ENCODE data around the gene PRG2.
"Not testable (repeated sequence)": the region's sequence is repeated elsewhere in the genome, so short reads cannot be mapped to it uniquely, and the experiment has no call there.

PRG2 gene

DNA sequence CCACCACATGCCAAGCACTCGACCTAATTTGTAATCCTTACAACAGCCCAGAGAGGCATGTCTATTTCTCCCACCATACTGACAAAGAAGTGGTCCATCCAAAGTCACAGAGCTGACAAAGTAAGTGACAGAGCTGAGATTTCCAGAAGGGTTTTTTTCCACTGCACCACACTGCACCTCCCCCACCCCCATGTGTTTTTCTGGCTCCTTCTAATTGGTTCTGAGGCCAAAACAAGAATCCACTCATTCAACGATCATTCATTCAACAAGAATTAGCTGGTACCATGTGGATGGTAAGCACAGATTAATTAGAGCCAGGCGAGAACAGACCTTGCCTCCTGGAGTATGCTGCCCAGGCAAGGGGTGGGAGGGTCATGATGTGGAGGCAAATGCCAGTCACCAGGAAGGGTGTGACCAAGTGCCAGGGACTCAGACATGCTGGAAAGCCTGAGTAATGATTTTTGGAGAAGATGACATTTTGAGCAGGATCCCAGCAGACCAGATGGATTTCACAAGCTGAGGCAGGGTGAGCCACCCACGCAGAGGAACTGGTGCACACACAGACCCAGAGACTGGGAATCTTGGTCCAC, 14.9 kb upstream of the PRG2 start:
- no peak for DNase-seq (ENCODE audit: low read depth)
- H3K4me3 ChIP-seq (ENCODE audit: control insufficient read depth, low read depth, low read length) = no peak overlapping the region
- TF ChIP-seq, protein P1, sequence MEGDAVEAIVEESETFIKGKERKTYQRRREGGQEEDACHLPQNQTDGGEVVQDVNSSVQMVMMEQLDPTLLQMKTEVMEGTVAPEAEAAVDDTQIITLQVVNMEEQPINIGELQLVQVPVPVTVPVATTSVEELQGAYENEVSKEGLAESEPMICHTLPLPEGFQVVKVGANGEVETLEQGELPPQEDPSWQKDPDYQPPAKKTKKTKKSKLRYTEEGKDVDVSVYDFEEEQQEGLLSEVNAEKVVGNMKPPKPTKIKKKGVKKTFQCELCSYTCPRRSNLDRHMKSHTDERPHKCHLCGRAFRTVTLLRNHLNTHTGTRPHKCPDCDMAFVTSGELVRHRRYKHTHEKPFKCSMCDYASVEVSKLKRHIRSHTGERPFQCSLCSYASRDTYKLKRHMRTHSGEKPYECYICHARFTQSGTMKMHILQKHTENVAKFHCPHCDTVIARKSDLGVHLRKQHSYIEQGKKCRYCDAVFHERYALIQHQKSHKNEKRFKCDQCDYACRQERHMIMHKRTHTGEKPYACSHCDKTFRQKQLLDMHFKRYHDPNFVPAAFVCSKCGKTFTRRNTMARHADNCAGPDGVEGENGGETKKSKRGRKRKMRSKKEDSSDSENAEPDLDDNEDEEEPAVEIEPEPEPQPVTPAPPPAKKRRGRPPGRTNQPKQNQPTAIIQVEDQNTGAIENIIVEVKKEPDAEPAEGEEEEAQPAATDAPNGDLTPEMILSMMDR (IDR thresholded peaks at IDR 0.05; ENCODE audit: control insufficient read depth, insufficient read depth, low read depth, low read length, missing control alignments) = no peak

DNA sequence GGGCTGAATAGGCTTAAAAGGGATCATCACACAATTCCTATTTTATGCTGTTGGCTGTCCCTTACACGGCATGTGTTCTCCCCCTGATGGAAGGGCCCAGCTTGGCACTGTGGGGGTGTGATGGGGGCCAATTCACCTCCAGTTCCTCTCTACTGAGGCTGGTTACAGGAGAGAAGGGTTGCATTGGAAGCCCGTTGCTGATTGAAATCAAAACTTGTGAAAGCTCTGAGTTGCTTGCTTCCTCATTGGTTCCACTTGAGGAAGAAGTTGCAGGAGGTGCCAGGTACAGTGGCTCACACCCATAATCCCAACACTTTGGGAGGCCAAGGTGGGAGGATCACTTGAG, 13.3 kb upstream of the PRG2 start:
- no peak for DNase-seq (ENCODE audit: low read depth)
- TF ChIP-seq, protein P1 (IDR thresholded peaks at IDR 0.05; ENCODE audit: control insufficient read depth, insufficient read depth, low read depth, low read length, missing control alignments) = no peak
- no peak overlapping the region for H3K4me3 ChIP-seq (ENCODE audit: control insufficient read depth, low read depth, low read length)

DNA sequence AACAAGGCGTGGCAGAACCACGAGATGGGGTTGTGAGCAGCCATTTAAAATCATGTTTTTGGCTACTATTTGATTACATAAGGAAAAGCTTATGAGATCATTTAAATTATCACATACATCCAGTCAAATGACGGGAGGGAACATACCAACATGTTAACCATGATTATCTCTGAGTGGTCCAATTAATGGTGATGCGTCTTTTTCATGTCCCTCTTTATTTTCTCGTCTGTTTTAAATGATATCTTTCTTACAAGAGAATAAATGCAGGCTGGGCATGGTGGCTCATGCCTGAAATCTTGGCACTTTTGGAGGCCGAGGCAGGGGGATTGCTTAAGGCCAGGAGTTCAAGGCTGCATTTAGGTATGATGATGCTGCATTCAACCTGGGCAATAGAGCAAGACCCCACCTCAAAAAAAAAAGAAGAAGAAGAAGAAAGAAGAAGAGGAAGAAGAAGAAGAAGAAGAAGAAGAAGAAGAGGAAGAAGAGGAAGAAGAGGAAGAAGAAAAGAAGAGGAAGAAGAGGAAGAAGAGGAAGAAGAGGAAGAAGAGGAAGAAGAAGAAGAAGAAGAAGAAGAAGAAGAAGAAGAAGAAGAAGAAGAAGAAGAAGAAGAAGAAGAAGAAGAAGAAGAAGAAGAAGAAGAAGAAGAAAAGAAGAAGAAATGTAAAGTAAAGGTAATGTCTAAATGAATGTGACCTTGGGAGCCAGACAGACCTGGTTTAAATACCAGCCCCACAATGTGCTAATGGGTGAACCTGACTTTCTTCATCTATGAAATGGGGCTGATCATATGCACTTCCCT, 12.8 kb upstream of the PRG2 start:
- H3K4me3 ChIP-seq (ENCODE audit: control insufficient read depth, low read depth, low read length); DNase-seq (ENCODE audit: low read depth): not testable (repeated sequence)

DNA sequence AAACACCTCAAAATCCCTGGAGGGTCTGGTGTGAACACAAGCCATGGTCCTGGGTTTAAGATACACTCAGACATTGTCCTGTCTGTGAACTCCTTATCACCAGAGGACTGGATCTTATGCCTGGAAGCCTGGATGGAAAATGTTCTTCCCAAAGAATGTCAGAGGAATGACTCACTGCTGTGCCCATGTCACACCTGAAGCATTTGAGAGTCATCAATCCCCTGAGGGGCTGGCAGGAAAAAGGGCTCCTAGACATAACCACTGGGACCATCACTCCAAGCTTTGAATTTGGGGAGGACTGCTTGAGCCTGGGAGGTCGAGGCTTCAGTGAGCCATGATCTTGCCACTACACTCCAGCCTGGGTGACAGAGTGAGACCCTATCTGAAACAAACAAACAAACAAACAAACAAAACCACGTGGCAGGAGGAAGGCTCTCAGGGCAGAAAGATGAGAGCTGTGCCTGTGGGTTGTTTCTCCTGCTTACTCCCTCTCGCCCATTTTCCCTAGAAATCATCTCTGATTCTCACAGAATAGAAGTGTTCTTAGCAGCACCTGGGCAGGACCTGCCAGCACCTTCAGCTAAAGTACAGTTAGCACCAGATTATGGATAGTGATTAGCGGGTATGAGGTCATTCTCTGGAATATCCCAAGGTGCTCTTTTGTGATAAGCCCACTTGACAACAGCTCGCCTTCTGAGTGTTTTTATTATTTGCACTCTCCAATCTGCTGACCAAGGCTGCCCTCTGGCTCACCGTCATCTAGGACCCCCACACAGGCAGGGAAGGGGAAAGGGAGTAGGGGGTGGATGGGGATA, 11.9 kb upstream of the PRG2 start:
- H3K4me3 ChIP-seq (ENCODE audit: control insufficient read depth, low read depth, low read length) = no peak overlapping the region
- TF ChIP-seq, protein P1 (IDR thresholded peaks at IDR 0.05; ENCODE audit: control insufficient read depth, insufficient read depth, low read depth, low read length, missing control alignments) = no peak
- DNase-seq (ENCODE audit: low read depth) = no peak

DNA sequence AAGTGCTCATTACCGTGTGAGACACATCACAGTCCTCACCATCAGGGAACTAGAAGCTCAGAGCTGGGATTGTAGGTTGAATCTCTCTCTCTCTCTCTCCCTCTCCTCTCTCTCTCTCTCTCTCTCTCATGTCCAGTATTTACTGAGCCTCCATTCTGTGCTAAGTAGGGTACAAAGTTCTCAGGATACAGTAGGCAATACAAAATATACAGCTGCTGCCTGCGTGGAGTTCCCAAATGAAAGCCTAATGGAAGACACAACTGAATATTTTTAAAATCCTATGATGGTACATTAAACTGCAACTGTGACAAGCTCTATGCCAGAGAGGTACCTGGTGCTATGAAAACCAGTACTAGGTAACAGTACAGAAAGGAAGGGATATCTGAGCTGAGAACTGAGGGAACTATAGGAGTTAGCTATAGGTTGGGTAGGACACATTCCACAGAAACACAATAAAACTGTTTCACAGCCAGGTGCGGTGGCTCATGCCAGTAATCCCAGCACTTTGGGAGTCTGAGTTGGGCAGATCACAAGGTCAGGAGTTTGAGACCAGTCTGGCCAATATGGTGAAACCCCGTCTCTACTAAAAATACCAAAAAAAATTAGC, 9.6 kb upstream of the PRG2 start:
- TF ChIP-seq, protein P1 (IDR thresholded peaks at IDR 0.05; ENCODE audit: control insufficient read depth, insufficient read depth, low read depth, low read length, missing control alignments) = no peak
- H3K4me3 ChIP-seq (ENCODE audit: control insufficient read depth, low read depth, low read length) = no peak overlapping the region
- no peak for DNase-seq (ENCODE audit: low read depth)

DNA sequence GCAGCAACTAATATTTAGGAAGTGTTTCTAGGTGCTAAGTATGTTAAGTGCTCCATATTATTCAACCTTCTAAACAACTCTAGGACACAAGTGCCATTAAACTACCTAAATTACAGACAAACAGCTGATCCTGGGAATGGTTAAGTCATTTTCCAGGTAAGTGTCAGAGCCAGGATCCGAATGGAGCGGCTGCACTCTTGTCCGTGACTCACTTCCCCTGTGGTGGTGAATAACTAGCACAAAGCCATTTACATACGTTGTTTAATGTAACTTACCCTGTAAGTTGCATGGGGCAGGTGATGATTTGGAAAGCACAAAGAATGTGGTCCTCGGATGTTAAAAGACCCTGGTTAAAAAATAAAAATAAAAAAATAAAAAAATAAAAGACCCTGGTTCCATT, 8.8 kb upstream of the PRG2 start:
- TF ChIP-seq, protein P1 (IDR thresholded peaks at IDR 0.05; ENCODE audit: control insufficient read depth, insufficient read depth, low read depth, low read length, missing control alignments) = no peak

More for the DNA sequence above, 8.8 kb upstream of the PRG2 start:
- no peak for DNase-seq (ENCODE audit: low read depth)
- H3K4me3 ChIP-seq (ENCODE audit: control insufficient read depth, low read depth, low read length) = no peak overlapping the region
